Retinal pigment epithelial cell (primary cell): ENCODE results near the gene ZDHHC3.
"Not testable (repeated sequence)": the region's sequence is repeated elsewhere in the genome, so short reads cannot be mapped to it uniquely, and the experiment has no call there.

Experiments
- DNase-seq: peaks from one replicate; pipeline ENCODE4 v3.0.0-alpha.2; 2010; ENCODE audit warnings: low read depth
- H3K4me3 ChIP-seq: 2 replicates; pipeline ENCODE4 v1.5.1; 2011; ENCODE audit warnings: mild to moderate bottlenecking, low read length, control low read depth, moderate library complexity
- CTCF ChIP-seq: conservative IDR thresholded peaks from 2 replicates; pipeline ENCODE4 v1.5.1; 2011; ENCODE audit warnings: low read depth, low read length, control low read depth, inconsistent platforms

Gene ZDHHC3

GRCh38 chr3:44989141-44989540, 13.2 kb upstream of the ZDHHC3 start:
- H3K4me3 ChIP-seq = no peak overlapping the region
- no peak for TF ChIP-seq CTCF
- DNase-seq = no peak

- TF ChIP-seq CTCF = peak; percentile 59
- no peak for DNase-seq
- no peak overlapping the region for H3K4me3 ChIP-seq
Observed at GRCh38 chr3:44988073-44988472, 12.1 kb upstream of the ZDHHC3 start.

GRCh38 chr3:44987332-44987731, 11.4 kb upstream of the ZDHHC3 start:
- no peak overlapping the region for H3K4me3 ChIP-seq
- DNase-seq = no peak
- TF ChIP-seq CTCF = no peak

GRCh38 chr3:44986330-44986729, 10.4 kb upstream of the ZDHHC3 start:
- not testable (repeated sequence) for DNase-seq, H3K4me3 ChIP-seq

- DNase-seq = no peak
- no peak for TF ChIP-seq CTCF
- H3K4me3 ChIP-seq = no peak overlapping the region
Observed at GRCh38 chr3:44984335-44984734, 8.4 kb upstream of the ZDHHC3 start.

- DNase-seq = no peak
- TF ChIP-seq CTCF = no peak
- H3K4me3 ChIP-seq = no peak overlapping the region
Observed at GRCh38 chr3:44983484-44983941, 7.5 kb upstream of the ZDHHC3 start.

GRCh38 chr3:44982817-44983216, 6.8 kb upstream of the ZDHHC3 start:
- TF ChIP-seq CTCF = no peak
- no peak overlapping the region for H3K4me3 ChIP-seq
- DNase-seq = no peak

GRCh38 chr3:44981751-44982150, 5.8 kb upstream of the ZDHHC3 start:
- no peak overlapping the region for H3K4me3 ChIP-seq
- TF ChIP-seq CTCF = no peak
- DNase-seq = no peak
